Measurements from ENCODE around the gene GPR68.

GPR68 gene

GRCh38 chr14:91232052-91232451, 12.5 kb downstream of the GPR68 start:
- TF ChIP-seq EZH2phosphoT487 (IDR thresholded peaks at IDR 0.05; ENCODE audit: borderline replicate concordance): no peak
- TF ChIP-seq CTCF (conservative IDR thresholded peaks at IDR 0.05; ENCODE audit: low read length): no peak
- Histone ChIP-seq H3K9me2 (replicated peaks; ENCODE audit: low read depth, low read length) (no peaks in the 10 kb centered on the region), H3K4me1 (ENCODE audit: insufficient read depth, low read length, poor library complexity, severe bottlenecking) (peaks cover 45% of the 10 kb centered on the region)

GRCh38 chr14:91231446-91231845, 13.1 kb downstream of the GPR68 start:
- TF ChIP-seq EZH2phosphoT487 (IDR thresholded peaks at IDR 0.05; ENCODE audit: borderline replicate concordance): no peak
- TF ChIP-seq CTCF (conservative IDR thresholded peaks at IDR 0.05; ENCODE audit: low read length): no peak
- Histone ChIP-seq H3K9me2 (replicated peaks; ENCODE audit: low read depth, low read length) (no peaks in the 10 kb centered on the region), H2AFZ (ENCODE audit: low read length) (no peak overlapping the region), H3K4me1 (ENCODE audit: insufficient read depth, low read length, poor library complexity, severe bottlenecking) (peaks cover 50% of the 10 kb centered on the region), H3K79me2 (ENCODE audit: insufficient read depth, low read length) (no peaks in the 10 kb centered on the region), H3F3A (ENCODE audit: low read depth) (no peaks in the 10 kb centered on the region), H3K4me3 (ENCODE audit: low read length, poor library complexity, severe bottlenecking) (no peak overlapping the region), H3K4me2 (ENCODE audit: low read depth, low read length, poor library complexity, severe bottlenecking) (no peak overlapping the region), H3K9me3 (ENCODE audit: insufficient read depth, low read depth, low read length) (no peaks in the 10 kb centered on the region), H3K27me3 (ENCODE audit: insufficient read depth, low read length, poor library complexity, severe bottlenecking) (peaks cover 12% of the 10 kb centered on the region), H3K36me3 (ENCODE audit: insufficient read depth, low read length) (no peaks in the 10 kb centered on the region; the same call in 1 of the 2 replicates), H4K20me1 (ENCODE audit: insufficient read depth, low read length, poor library complexity, severe bottlenecking) (peaks cover 10% of the 10 kb centered on the region), H3K9ac (ENCODE audit: low read depth, low read length, poor library complexity, severe bottlenecking) (no peak overlapping the region)

More at GRCh38 chr14:91232052-91232451, 12.5 kb downstream of the GPR68 start:
- Histone ChIP-seq H4K20me1 (ENCODE audit: insufficient read depth, low read length, poor library complexity, severe bottlenecking) (peaks cover 10% of the 10 kb centered on the region), H3K9ac (ENCODE audit: low read depth, low read length, poor library complexity, severe bottlenecking) (no peak overlapping the region), H3K27me3 (ENCODE audit: insufficient read depth, low read length, poor library complexity, severe bottlenecking) (peaks cover 12% of the 10 kb centered on the region), H2AFZ (ENCODE audit: low read length) (no peak overlapping the region), H3K36me3 (ENCODE audit: insufficient read depth, low read length) (no peaks in the 10 kb centered on the region; the same call in 1 of the 2 replicates), H3F3A (ENCODE audit: low read depth) (no peaks in the 10 kb centered on the region), H3K79me2 (ENCODE audit: insufficient read depth, low read length) (no peaks in the 10 kb centered on the region), H3K9me3 (ENCODE audit: insufficient read depth, low read depth, low read length) (no peaks in the 10 kb centered on the region), H3K4me3 (ENCODE audit: low read length, poor library complexity, severe bottlenecking) (no peak overlapping the region), H3K4me2 (ENCODE audit: low read depth, low read length, poor library complexity, severe bottlenecking) (no peak overlapping the region)

- no peak overlapping the region for H3K4me3 ChIP-seq (ENCODE audit: low read length, poor library complexity, severe bottlenecking)
- TF ChIP-seq EZH2phosphoT487 (IDR thresholded peaks at IDR 0.05; ENCODE audit: borderline replicate concordance) (no peak), CTCF (conservative IDR thresholded peaks at IDR 0.05; ENCODE audit: low read length) (no peak)
- H4K20me1 ChIP-seq (ENCODE audit: insufficient read depth, low read length, poor library complexity, severe bottlenecking): peaks cover 10% of the 10 kb centered on the region
- no peaks in the 10 kb centered on the region for H3K79me2 ChIP-seq (ENCODE audit: insufficient read depth, low read length)
- no peak overlapping the region for H2AFZ ChIP-seq (ENCODE audit: low read length)
- peaks cover 50% of the 10 kb centered on the region for H3K4me1 ChIP-seq (ENCODE audit: insufficient read depth, low read length, poor library complexity, severe bottlenecking)
- peak overlapping the region; percentile 57 for H3K4me2 ChIP-seq (ENCODE audit: low read depth, low read length, poor library complexity, severe bottlenecking)
- H3K36me3 ChIP-seq (ENCODE audit: insufficient read depth, low read length): no peaks in the 10 kb centered on the region; the same call in 1 of the 2 replicates
- no peak overlapping the region for H3K9ac ChIP-seq (ENCODE audit: low read depth, low read length, poor library complexity, severe bottlenecking)
- H3K9me3 ChIP-seq (ENCODE audit: insufficient read depth, low read depth, low read length): no peaks in the 10 kb centered on the region
- H3K9me2 ChIP-seq (replicated peaks; ENCODE audit: low read depth, low read length): no peaks in the 10 kb centered on the region
- peaks cover 12% of the 10 kb centered on the region for H3K27me3 ChIP-seq (ENCODE audit: insufficient read depth, low read length, poor library complexity, severe bottlenecking)
- H3F3A ChIP-seq (ENCODE audit: low read depth): no peaks in the 10 kb centered on the region
Observed at GRCh38 chr14:91230397-91231035, 14.0 kb downstream of the GPR68 start.
